Activated T-helper 17 cell treated with anti-CD3 and anti-CD28 coated beads, Interleukin-2, amount 50 U/mL, for 72 hours (primary cell): ENCODE measurements around the gene RFX2. TPM values are rescaled to one million over a fixed set of nuclear protein-coding genes. Genes with fewer than 3 reads are reported as not detected.

Experiments
- ATAC-seq: fragments of 150-1000 bp; cut with Tn5 transposase; replicated peaks from 2 replicates; pipeline ENCODE4 v1.10.0; 2021; ENCODE audit warnings: mild to moderate bottlenecking, moderate library complexity
- H3K27ac Mint-ChIP-seq: one replicate; pipeline ENCODE4 v1.8.0; 2022; ENCODE audit warnings: mixed read lengths
- H3K27me3 Mint-ChIP-seq: one replicate; pipeline ENCODE4 v1.8.0; 2022; ENCODE audit warnings: mixed read lengths
- H3K36me3 Mint-ChIP-seq: one replicate; pipeline ENCODE4 v1.8.0; 2022; ENCODE audit warnings: low read depth, mild to moderate bottlenecking, mixed read lengths
- H3K4me1 Mint-ChIP-seq: one replicate; pipeline ENCODE4 v1.8.0; 2022; ENCODE audit warnings: mixed read lengths
- H3K4me3 Mint-ChIP-seq: one replicate; pipeline ENCODE4 v1.8.0; 2022; ENCODE audit warnings: mild to moderate bottlenecking, mixed read lengths
- H3K9me3 Mint-ChIP-seq: one replicate; pipeline ENCODE4 v1.8.0; 2022; ENCODE audit warnings: mixed read lengths
- total RNA-seq, 2 donors: library from RNA; stranded (reverse); gene quantifications; one replicate each; pipeline ENCODE4 v1.2.3, GENCODE V29; 2022

The RFX2 gene
- total RNA-seq, 2 donors from 2014 or later: 9.7 to 20.7 TPM

DNA sequence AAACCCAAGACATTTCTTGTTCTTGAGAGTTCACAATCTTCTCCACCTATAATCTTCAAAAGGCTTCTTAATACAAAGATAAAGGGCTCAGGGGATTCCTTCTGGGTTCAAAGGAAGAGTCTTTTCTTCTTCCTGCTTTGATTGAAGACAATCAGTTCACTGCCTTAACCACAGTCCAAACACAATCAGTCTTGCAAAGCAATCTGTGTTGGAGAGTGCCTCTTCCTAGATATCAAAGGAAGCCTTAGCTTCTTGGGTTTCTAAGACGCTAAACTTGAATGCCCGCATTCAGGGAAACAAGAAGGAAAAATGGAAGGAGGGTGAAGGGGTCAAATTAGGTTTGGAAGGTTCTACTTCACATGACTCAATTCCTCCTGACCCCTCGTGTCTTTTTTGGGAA, 159.6 kb downstream of the RFX2 start:
- no peak for ATAC-seq
- peaks cover 63% of the 10 kb centered on the region for H3K36me3 Mint-ChIP-seq
- no peaks in the 10 kb centered on the region for H3K27me3 Mint-ChIP-seq
- H3K27ac Mint-ChIP-seq: peak overlapping the region; percentile 94
- peaks cover 60% of the 10 kb centered on the region for H3K4me1 Mint-ChIP-seq
- H3K4me3 Mint-ChIP-seq: peak overlapping the region; percentile 79
- no peaks in the 10 kb centered on the region for H3K9me3 Mint-ChIP-seq

GRCh38 chr19:5949792-5950305, 160.5 kb downstream of the RFX2 start:
- Mint-ChIP-seq H3K4me1 (peaks cover 66% of the 10 kb centered on the region), H3K27ac (peak overlapping the region; percentile 94), H3K27me3 (no peaks in the 10 kb centered on the region), H3K9me3 (no peaks in the 10 kb centered on the region), H3K4me3 (peak overlapping the region; percentile 79), H3K36me3 (peaks cover 69% of the 10 kb centered on the region)
- peak; percentile 53 for ATAC-seq

DNA sequence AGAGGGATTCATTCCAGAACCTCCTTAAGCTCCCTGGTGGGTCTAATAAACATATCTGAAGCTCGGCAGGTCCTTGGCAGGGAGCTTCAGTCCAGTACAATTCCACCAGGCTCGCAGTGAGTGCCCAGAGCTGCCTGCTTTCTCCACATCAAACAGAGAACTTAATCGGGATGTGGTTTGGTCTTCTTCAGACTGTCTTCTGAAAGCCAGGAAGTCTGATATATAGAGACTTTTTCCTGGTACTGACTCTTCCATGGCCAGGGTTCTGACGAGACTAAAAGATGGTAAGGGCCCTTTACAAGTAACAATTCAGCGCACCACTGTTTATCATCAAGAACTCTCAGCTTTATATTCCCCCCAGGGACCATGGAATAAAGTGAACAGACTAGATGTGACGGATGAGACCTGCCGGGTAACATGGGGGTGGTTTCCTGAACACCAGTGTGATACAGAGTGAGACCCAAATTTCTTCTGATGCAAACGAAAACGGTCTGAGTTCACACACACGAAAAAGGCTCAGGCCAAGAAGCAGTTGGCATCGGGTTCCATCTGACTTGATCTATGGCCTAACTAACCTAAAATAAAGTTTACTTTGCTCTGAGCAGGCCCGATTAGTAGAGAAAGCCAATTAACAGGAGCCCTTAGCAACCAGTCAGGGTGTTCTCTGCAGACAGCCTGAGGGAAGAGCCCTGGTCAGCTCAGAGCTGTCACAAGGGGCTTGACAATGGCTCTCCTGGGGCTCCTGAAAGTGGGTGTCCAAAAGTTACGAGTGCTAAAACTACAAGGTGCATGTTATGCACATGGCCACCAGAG, 161.3 kb downstream of the RFX2 start:
- Mint-ChIP-seq H3K36me3 (peaks cover 63% of the 10 kb centered on the region), H3K4me3 (peak overlapping the region; percentile 79), H3K4me1 (peaks cover 60% of the 10 kb centered on the region), H3K9me3 (no peaks in the 10 kb centered on the region), H3K27ac (peak overlapping the region; percentile 94), H3K27me3 (no peaks in the 10 kb centered on the region)
- peak; percentile 56 for ATAC-seq

DNA sequence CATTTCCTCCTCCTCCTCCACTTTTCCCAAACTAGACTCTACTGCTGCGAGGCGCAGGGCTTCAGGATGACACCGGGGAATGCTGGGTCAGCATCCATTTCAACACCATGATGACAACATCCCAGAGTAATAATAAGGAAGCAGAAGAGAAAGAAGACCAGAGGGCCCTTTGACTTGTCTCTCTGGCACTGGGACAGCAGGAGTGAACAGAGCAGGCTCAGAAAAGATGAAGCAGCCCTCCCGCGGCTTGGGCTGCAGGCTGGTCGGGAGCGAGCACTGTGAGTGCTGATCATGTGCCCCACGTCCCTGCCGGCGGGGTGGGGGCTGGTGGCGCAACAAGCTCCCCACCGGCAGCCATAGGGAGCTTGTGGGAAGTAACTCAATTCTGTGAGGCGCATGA, 162.9 kb downstream of the RFX2 start:
- ATAC-seq: no peak
- H3K4me3 Mint-ChIP-seq: peak overlapping the region; percentile 79
- H3K9me3 Mint-ChIP-seq: no peaks in the 10 kb centered on the region

DNA sequence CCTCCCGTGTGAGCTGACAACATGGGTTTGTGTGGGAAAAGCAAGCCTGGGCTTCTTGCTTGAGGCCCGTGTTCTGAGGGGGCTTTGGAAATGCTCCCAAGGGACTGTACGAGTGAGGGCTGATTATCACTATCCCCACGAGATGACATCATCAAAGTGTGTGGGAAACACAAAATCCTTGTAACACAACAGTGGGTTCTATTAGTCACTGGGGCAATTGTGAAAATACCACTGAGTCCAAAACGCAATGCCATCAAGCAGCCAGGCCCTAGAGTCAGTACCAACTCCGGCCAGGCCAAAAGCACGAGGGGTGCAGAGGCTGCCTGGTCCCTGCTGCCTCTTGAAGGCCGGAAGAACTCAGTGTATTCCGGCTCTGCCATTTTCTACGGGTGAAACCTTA, 166.7 kb downstream of the RFX2 start:
- H3K27ac Mint-ChIP-seq: peak overlapping the region; percentile 79
- H3K27me3 Mint-ChIP-seq: no peaks in the 10 kb centered on the region
- peak; percentile 57 for ATAC-seq
- H3K36me3 Mint-ChIP-seq: peaks cover 63% of the 10 kb centered on the region
- H3K4me3 Mint-ChIP-seq: no peak overlapping the region
- no peaks in the 10 kb centered on the region for H3K9me3 Mint-ChIP-seq
- peaks cover 18% of the 10 kb centered on the region for H3K4me1 Mint-ChIP-seq

More for the DNA sequence above, 162.9 kb downstream of the RFX2 start:
- H3K27ac Mint-ChIP-seq: peak overlapping the region; percentile 94
- no peaks in the 10 kb centered on the region for H3K27me3 Mint-ChIP-seq
- peaks cover 61% of the 10 kb centered on the region for H3K36me3 Mint-ChIP-seq
- H3K4me1 Mint-ChIP-seq: peaks cover 48% of the 10 kb centered on the region

Other genes with a start within 250 kb of the RFX2 start
- under 1 TPM in 1 of 2 donors, not detected in 1; 0.48 TPM for gene FUT5, start 240.0 kb downstream of the RFX2 start, total RNA-seq
- gene NDUFA11, start 206.7 kb downstream of the RFX2 start, total RNA-seq: 100 to 1,000 TPM; 162 to 249 TPM
- 1 to 10 TPM; 3.7 to 4.4 TPM for gene VMAC, start 205.6 kb downstream of the RFX2 start, total RNA-seq
- 1 to 10 TPM; 3.8 to 5.1 TPM for gene CAPS, start 196.2 kb downstream of the RFX2 start, total RNA-seq
- 100 to 1,000 TPM in 1 of 2 donors, 10 to 100 TPM in 1; 81.4 to 112 TPM for gene RANBP3, start 132.4 kb downstream of the RFX2 start, total RNA-seq
- not detected for gene ACSBG2, start 25.2 kb upstream of the RFX2 start, total RNA-seq
- gene MLLT1, start 169.5 kb upstream of the RFX2 start, total RNA-seq: 10 to 100 TPM; 31.3 to 51.8 TPM
- not detected for gene ACER1, start 223.1 kb upstream of the RFX2 start, total RNA-seq